Subcutaneous adipose tissue (tissue), 4 donors: ENCODE measurements around the gene KRT33B. TPM values are rescaled to one million over a fixed set of nuclear protein-coding genes. Genes with fewer than 3 reads are reported as not detected.

Experiments
- total RNA-seq, 4 donors: library from RNA; depleted of rRNA; stranded (reverse); fragments of >200 nt; gene quantifications; one replicate each; pipeline ENCODE4 v1.1.0, GENCODE V29; 2016
- TF ChIP-seq, protein P1 (sequence below): fragments of 450-650 bp; IDR thresholded peaks from one replicate; pipeline ENCODE4 v1.5.1; 2016; ENCODE audit warnings: low read depth, mild to moderate bottlenecking, control low read depth, antibody characterized with exemption, moderate library complexity

The KRT33B gene
- total RNA-seq, 4 donors from 2014 or later = not detected

DNA sequence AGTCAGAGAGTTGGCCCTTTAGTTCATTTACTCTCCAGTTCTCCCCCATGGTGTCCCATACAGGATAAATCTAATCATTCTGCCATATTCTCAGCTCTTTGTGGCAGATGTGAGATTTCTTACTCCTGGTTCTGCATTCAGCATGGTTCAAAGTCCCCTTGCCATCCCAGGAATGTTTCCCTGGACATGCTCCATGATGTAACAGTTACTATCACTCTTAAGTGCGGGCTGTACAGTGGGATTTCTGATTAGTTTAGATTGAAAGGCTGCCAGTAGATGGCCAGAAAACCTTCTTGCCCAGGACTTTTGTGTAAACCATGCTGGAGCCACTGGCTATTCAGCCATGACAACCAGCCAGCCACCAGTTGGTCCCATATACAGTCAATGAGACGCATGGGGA, 44.4 kb upstream of the KRT33B start:
- TF ChIP-seq, protein P1, sequence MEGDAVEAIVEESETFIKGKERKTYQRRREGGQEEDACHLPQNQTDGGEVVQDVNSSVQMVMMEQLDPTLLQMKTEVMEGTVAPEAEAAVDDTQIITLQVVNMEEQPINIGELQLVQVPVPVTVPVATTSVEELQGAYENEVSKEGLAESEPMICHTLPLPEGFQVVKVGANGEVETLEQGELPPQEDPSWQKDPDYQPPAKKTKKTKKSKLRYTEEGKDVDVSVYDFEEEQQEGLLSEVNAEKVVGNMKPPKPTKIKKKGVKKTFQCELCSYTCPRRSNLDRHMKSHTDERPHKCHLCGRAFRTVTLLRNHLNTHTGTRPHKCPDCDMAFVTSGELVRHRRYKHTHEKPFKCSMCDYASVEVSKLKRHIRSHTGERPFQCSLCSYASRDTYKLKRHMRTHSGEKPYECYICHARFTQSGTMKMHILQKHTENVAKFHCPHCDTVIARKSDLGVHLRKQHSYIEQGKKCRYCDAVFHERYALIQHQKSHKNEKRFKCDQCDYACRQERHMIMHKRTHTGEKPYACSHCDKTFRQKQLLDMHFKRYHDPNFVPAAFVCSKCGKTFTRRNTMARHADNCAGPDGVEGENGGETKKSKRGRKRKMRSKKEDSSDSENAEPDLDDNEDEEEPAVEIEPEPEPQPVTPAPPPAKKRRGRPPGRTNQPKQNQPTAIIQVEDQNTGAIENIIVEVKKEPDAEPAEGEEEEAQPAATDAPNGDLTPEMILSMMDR = no peak

DNA sequence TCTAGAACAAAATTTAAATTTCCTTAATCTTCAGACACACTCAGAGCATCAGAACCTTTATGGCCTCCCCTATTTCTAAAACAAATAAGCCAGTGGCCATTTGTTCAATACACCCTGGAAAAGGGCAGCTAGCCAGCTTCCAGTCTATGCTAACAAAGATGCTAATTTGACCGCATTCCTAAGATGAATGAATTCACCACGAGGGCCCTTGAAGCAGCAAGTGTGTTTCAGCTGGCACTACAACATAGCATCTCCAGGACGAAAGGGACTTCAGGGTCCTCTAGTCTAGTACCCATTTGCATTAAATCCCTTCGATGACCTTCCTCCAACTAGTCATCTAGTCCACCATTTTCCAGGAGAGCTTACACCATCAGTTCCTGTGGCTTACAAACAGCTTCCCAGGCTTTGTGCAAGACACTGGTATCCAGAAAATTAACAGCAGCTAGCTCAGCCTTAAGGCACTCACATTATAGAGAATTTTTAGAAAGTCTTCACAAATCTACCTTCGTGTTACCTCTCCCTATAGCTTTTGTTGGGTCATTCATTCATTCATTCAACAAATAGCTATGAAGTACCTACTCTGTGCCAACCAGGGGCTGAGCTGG, 43.8 kb upstream of the KRT33B start:
- TF ChIP-seq, protein P1 = no peak

DNA sequence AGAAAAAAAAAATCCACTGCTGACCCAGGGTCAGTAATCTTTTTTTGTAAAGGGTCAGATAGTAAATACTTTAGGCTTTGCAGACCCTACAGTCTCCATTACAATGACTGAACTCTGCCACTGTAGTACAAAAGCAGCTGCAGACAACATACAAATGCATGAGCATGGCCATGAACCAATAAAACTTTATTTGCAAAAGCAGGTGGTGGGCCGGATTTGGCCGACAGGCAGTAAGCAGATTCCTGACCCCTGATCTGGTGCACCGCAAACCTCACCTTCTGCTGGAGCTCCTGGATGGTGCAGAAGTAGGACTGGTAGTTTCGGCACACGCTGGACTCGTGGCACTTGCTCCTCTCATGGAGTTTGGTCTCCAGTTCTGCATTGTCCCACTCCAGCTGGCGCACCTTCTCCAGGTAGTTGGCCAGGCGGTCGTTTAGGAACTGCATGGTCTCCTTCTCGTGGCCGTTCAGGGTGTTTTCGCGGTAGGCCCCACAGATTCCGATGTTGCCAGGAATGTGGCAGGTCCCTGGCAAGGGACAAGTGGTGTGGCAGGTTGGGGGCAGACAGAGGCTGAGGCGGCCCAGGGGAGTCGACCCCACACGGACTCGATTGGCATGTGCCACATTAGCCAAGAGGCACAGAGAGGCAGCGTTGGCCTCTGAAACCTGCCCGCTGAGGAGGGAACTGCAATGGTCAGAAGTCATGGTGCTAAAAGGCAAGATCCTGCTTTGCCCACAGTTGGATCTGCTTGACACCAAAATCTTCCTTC, 41.6 kb upstream of the KRT33B start:
- TF ChIP-seq, protein P1 = no peak

DNA sequence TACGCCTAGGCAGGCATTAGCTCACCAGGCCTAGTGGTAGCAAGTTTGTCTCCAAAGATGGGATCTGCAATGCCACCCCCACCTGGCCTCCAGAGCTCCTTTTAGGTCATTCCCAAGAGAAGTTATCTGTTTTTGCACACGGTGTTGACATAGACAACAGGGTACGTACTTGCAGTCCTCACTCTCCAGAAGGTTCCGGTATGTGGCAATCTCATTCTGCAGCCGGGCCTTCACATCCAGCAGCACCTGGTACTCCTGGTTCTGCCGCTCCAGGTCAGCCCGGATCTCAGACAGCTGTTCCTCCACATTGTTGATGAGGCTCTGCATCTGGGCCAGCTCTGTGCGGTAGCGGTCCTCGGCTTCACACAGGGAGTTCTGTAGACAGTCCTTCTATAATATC, 37.6 kb upstream of the KRT33B start:
- TF ChIP-seq, protein P1 = no peak

DNA sequence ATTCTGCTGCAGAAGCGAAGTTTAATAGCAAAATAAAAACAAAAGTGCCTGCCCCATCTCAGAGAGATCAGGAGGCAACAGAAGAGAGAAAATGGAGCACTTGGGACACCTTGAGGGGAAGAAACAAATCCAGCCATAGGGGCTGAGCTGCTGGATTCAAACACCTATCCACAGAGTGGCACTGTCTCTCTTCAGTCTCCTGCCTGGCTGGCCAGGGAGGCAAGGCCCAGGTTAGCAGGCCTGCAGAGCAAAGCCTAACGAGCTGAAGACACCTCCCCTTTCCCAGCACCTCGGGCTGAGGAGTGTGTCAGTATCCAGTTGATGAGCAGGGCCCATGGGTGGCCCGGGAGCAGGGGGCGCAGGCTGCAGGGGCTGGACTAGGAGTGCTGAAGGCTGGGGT, 36.6 kb upstream of the KRT33B start:
- TF ChIP-seq, protein P1 = no peak

DNA sequence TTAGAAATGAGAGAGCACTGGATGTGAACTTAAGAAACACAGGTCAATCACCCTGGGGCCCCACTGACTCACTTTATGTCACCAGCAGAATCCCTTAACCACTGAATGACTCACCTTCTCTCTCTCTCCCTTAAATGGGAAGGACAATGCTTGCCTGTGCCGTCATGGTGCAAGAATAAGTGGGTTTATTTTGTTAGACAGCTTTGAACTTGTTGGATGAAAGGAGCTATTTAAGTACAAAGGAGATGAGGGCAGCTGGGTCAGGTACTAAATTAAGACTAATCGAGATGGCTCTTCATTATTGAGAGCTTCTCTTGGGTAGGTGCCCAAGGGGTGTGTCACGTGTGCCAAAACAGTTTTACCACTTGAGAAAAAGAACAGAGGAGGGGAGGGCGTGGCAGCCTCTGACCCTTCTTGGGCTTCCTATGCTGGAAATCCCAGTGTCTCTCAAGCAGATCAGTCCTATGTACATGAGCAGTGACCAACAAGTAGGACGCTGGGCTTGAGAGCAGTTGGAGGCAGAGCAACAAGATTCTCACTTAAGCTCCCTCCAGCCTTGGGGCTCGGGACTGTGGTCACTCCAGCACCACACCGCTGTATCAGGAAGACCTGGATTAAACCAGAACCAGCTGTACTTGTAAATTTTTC, 34.5 kb upstream of the KRT33B start:
- TF ChIP-seq, protein P1 = no peak

DNA sequence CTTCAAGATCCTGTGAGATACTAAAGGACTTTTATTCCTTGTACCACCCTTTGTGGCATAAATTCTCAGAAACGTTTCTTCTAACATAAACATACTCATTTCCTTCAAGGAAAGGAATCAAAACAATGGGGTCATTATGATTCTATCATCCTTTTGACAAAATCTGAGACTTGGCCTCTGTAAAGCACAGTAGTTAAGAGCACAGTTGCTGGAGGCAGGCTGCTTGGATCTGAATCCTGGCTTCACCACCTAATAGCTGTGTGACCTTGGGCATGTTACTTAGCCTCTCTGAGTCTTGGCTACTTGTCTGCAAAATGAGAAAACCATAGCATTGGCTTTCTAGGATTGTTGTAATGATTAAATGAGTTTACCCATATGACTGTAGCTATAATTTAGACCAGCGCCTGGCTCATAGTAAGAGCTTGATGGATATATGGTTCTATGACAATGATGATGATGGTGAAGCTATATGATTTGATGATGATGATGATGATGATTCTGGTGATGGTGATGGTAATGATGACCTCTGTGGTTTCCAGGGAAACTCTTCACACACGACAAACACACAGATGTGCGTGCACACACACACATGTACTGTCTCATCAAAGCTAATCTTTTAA, 33.9 kb upstream of the KRT33B start:
- TF ChIP-seq, protein P1 = no peak
